Choroid plexus epithelial cell (primary cell): ENCODE data around the gene EFNA3.
A peak's percentile ranks its signal among the peaks of the same experiment; 100 is the strongest.

Experiments
- DNase-seq: peaks from one replicate; pipeline ENCODE4 v3.0.0-alpha.2; 2010; ENCODE audit warnings: low read depth
- H3K4me3 ChIP-seq: 2 replicates; pipeline ENCODE4 v1.5.1; 2011; ENCODE audit warnings: low read depth, mild to moderate bottlenecking, control low read depth, low read length, moderate library complexity
- TF ChIP-seq, protein P1 (sequence below): conservative IDR thresholded peaks from 2 replicates; pipeline ENCODE4 v1.5.1; 2011; ENCODE audit warnings: low read depth, mild to moderate bottlenecking, control low read depth, inconsistent platforms, low read length, moderate library complexity

EFNA3 gene

DNA sequence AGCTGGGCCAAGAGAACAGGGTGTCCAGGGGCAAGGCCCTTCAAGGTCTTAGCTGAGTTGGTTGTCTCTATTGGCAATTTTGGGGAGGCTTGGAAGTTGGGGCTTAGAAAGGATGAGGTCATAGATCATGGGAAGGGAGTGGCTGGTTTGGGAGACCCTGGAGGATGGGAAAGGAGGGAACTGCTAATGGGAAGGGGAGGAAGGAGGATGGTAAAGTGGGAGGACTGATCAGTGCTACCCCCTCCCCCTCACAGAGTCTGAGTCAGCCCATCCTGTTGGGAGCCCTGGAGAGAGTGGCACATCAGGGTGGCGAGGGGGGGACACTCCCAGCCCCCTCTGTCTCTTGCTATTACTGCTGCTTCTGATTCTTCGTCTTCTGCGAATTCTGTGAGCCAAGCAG, 10.0 kb upstream of the EFNA3 start:
- H3K4me3 ChIP-seq, result no peak overlapping the region
- DNase-seq, result no peak
- TF ChIP-seq, protein P1, sequence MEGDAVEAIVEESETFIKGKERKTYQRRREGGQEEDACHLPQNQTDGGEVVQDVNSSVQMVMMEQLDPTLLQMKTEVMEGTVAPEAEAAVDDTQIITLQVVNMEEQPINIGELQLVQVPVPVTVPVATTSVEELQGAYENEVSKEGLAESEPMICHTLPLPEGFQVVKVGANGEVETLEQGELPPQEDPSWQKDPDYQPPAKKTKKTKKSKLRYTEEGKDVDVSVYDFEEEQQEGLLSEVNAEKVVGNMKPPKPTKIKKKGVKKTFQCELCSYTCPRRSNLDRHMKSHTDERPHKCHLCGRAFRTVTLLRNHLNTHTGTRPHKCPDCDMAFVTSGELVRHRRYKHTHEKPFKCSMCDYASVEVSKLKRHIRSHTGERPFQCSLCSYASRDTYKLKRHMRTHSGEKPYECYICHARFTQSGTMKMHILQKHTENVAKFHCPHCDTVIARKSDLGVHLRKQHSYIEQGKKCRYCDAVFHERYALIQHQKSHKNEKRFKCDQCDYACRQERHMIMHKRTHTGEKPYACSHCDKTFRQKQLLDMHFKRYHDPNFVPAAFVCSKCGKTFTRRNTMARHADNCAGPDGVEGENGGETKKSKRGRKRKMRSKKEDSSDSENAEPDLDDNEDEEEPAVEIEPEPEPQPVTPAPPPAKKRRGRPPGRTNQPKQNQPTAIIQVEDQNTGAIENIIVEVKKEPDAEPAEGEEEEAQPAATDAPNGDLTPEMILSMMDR, result no peak

DNA sequence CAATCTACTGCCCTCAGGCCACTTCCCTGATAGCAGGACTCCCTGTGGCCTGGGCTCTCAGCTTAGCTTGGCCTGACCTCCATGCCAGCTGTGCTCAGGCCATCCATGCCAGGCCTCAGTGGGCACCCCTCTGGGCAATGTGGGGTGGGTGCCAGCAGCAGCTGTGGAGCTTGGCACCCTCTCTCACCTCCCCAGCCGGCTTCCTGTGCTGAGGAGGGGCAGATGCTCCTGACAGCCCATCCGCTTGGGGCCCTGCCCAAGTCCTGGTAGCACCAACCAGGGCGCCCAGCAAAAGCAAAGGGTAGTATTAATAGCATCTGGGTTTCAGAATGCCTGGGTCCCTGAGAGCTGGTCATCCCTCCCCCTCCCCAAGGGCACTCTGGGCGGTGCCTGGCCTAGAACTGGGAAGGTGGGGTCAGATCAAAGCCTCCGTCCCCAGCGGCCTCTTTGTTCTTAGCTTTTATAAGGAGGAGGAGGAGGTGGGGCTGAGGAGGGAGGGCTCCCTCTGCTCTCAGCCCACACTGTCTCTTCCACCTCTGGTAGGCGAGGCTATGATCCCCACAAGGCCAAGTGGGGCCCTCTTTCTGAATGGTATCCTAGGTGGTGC, 9.0 kb upstream of the EFNA3 start:
- TF ChIP-seq, protein P1, result no peak
- H3K4me3 ChIP-seq, result no peak overlapping the region
- no peak for DNase-seq

DNA sequence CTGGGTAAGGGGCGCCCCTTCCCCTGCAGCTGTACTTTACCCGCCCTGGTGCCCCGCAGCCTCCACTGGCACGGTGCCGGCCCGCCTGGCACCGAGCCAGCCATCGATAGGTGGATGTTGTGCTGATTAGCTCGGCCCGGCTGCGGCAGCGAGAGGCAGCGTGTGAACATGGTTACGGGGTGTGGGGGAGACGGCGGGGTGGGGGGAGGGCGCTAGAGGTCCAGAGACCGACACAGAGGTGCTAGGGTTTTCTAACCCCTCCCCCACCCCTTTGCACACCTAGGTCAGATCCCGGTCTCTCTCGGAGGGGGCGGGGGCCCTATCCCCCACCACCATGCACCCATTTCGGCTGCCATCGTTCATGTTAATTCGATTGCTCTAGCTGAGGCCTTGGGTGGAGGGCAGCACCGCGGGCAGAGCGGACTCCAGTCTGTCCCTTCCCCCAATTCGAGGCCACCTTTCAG, 8.4 kb upstream of the EFNA3 start:
- TF ChIP-seq, protein P1, result no peak
- no peak for DNase-seq
- peak overlapping the region; percentile 58 for H3K4me3 ChIP-seq

DNA sequence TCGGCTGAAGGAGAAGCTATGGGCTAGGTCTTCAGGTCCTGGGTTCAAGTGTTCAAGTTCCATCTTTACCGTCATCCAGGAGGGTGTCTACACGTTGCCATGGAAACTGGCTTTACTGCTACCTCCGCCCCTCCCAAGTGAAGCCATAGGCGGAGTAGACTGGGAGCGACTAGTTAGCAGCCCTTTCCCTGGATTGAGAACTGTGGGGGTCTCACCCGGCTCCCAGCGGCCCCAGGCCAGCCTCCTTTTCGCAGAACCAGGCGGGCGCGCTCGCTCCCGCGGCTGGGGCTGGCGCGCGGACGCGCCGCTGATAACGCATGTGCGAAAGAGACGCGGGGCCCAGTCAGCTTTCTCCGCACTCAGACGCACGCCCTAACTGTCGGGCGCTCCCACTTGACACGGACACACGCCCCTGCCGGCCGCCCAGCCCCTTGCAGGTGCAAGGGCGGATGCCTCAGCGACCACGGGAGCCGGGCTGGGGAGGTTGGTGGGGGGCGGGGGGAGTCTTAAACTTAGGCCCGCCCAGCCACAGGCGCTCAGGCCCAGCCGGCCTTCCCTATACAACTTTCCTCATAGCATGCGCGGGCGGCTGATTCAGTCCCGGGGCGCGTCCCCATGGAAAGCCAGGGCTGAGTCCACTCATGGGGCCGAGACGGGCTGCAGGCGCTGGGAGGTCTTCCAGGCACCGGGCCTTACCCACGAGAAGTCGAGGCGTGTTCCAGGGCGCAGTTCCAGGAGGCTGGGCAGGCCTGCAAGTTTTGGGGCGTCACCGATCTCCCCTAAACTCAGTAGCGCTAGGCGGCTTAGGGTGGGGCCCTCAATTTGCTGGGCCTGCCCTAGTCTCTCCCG, 7.7 kb upstream of the EFNA3 start:
- TF ChIP-seq, protein P1, result peak; percentile 38
- H3K4me3 ChIP-seq, result peak overlapping the region; percentile 58
- peak; percentile 73 for DNase-seq

DNA sequence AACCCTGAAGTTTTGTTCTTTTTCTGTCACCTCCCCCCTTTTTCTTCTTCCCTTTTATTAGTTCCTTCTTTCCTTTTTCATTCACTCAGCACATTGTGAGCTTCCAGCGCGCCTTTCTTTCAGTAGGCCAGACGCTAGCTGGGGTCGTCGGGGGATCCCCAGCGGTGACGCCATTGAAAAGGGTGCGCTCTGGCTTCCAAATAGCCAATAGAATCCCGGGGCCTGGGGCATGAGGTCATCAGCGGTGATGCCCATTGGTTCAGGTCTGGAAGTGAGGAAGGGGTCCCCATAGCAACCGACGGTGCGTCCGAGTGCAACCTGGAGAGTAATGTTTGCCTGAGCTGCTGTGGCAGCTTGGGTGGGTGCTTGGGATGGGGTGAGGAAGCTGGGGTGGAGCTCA, 6.9 kb upstream of the EFNA3 start:
- no peak overlapping the region for H3K4me3 ChIP-seq
- DNase-seq, result no peak
- TF ChIP-seq, protein P1, result no peak

DNA sequence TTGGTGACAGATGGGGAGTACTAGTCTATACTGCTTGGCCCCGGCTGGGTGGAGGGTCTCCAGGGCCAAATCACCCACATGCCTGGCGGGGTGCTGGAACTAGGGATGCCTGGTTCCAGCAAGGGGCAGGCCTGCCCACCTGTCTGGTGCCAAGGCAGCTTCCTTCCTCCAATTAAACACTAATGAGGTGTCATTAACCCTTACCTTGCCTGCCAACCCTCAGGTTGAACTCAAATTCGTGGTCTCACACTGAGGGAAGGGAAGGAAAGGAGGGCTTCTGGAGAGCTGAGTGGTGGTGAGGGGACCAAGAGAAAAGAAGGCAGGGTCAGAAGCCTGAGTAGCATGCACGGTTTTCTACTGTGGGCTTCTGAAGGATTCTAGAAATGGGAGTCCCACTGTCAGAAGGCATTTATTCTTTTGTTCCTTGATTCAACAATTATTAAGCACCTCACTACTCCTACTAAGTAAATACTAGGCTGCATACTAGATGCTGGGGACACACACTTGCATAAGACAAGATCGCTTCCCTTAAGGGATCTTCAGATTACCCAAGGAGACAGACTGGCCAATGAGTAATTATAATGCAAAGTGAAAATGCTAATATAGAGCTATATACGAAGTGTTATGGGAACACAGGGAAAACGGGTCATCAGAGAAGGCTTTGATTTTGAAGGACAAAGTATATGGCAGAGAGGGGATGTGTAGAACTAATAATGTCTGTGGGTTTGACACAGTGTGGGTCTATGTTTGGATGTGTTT, 5.9 kb upstream of the EFNA3 start:
- no peak overlapping the region for H3K4me3 ChIP-seq
- TF ChIP-seq, protein P1, result no peak
- no peak for DNase-seq
